Upper lobe of left lung (tissue), 4 donors: Measurements from ENCODE around the gene NEFH.

ENCODE experiments used
- CTCF ChIP-seq, 6 experiments: fragments of 450-650 bp in 4 of 6; fragments of 200-600 bp in 2 of 6; sonication (generic) in 2 of 6; IDR thresholded peaks; one replicate each; pipeline ENCODE4 v1.5.1; 2016 to 2019; ENCODE audit warnings: antibody characterized with exemption in 6 of 6
- POLR2A ChIP-seq, 4 donors: fragments of 450-650 bp; IDR thresholded peaks; one replicate each; pipeline ENCODE4 v1.5.1; 2016 to 2017; ENCODE audit warnings: antibody characterized with exemption in 4 of 4, mild to moderate bottlenecking in 2 of 4

GRCh38 chr22:29461263-29461662 lies 18.8 kb upstream of the NEFH start:
- no peak for TF ChIP-seq POLR2A (IDR thresholded peaks at IDR 0.05)
- no peak for TF ChIP-seq CTCF (IDR thresholded peaks at IDR 0.05)
